GM12878 (cell line): Measurements from ENCODE around the gene LRP5. TPM values are rescaled to one million over a fixed set of nuclear protein-coding genes. Genes with fewer than 3 reads are reported as not detected.

Experiments
- ATF7 ChIP-seq: fragments of 450-650 bp; IDR thresholded peaks from 2 replicates; pipeline ENCODE4 v1.6.1; 2016; ENCODE audit warnings: low read depth, mild to moderate bottlenecking
- BHLHE40 ChIP-seq, 2 experiments: fragments of 450-650 bp in 1 of 2; IDR thresholded peaks; 2 replicates each; pipeline ENCODE4 v1.6.1; 2011 to 2017; ENCODE audit warnings: low read depth in 2 of 2, borderline replicate concordance in 1 of 2, improper control_type of control experiment in 1 of 2, low read length in 1 of 2, mild to moderate bottlenecking in 1 of 2
- CBFB ChIP-seq: IDR thresholded peaks from 2 replicates; pipeline ENCODE4 v1.6.1; 2016; ENCODE audit warnings: antibody characterized with exemption, low read depth
- CHD1 ChIP-seq: IDR thresholded peaks from 2 replicates; pipeline ENCODE4 v1.6.1; 2012; ENCODE audit warnings: low read depth, low read length, improper control_type of control experiment
- CHD2 ChIP-seq: IDR thresholded peaks from 2 replicates; pipeline ENCODE4 v1.6.1; 2011; ENCODE audit warnings: low read depth, low read length, improper control_type of control experiment, borderline replicate concordance
- EGR1 ChIP-seq, 2 experiments: IDR thresholded peaks; 1 replicate in 1 of 2; 2 replicates in 1 of 2; pipeline ENCODE4 v1.6.1; 2011 to 2012; ENCODE audit warnings: low read depth in 2 of 2, low read length in 2 of 2, borderline replicate concordance in 1 of 2, mild to moderate bottlenecking in 1 of 2, moderate library complexity in 1 of 2
- EP300 ChIP-seq, 2 experiments: fragments of 150-350 bp in 1 of 2; IDR thresholded peaks; 2 replicates each; pipeline ENCODE4 v1.6.1; 2011 to 2012; ENCODE audit warnings: low read depth in 2 of 2, low read length in 2 of 2, borderline replicate concordance in 1 of 2, improper control_type of control experiment in 1 of 2, inconsistent platforms in 1 of 2; ENCODE audit not compliant: control insufficient read depth in 1 of 2
- FOXM1 ChIP-seq: IDR thresholded peaks from 2 replicates; pipeline ENCODE4 v1.6.1; 2012; ENCODE audit warnings: low read depth, mild to moderate bottlenecking, inconsistent platforms, low read length, moderate library complexity
- HCFC1 ChIP-seq: fragments of 150-350 bp; IDR thresholded peaks from 2 replicates; pipeline ENCODE4 v1.6.1; 2014; ENCODE audit warnings: low read length
- HDGF ChIP-seq: fragments of 450-650 bp; IDR thresholded peaks from 2 replicates; pipeline ENCODE4 v1.6.1; 2016; ENCODE audit warnings: antibody characterized with exemption
- IKZF1 ChIP-seq: fragments of 450-650 bp; conservative IDR thresholded peaks from 2 replicates; pipeline ENCODE4 v1.6.1; 2017; ENCODE audit warnings: antibody characterized with exemption, mild to moderate bottlenecking
- IRF4 ChIP-seq: IDR thresholded peaks from 2 replicates; pipeline ENCODE4 v1.6.1; 2011; ENCODE audit warnings: low read depth, low read length
- MTA2 ChIP-seq: fragments of 450-650 bp; IDR thresholded peaks from 2 replicates; pipeline ENCODE4 v1.6.1; 2016; ENCODE audit warnings: low read depth, mild to moderate bottlenecking, moderate library complexity
- MXI1 ChIP-seq: fragments of 150-350 bp; IDR thresholded peaks from 2 replicates; pipeline ENCODE4 v1.6.1; 2011; ENCODE audit warnings: low read depth, mild to moderate bottlenecking, inconsistent platforms, low read length, improper control_type of control experiment
- MYB ChIP-seq: fragments of 150-350 bp; IDR thresholded peaks from 2 replicates; pipeline ENCODE4 v1.6.1; 2014; ENCODE audit warnings: mild to moderate bottlenecking, low read depth, low read length, borderline replicate concordance
- NR2C2 ChIP-seq: IDR thresholded peaks from 2 replicates; pipeline ENCODE4 v1.6.1; 2011; ENCODE audit warnings: borderline replicate concordance, low read depth; ENCODE audit not compliant: control insufficient read depth, insufficient read length
- NRF1 ChIP-seq: conservative IDR thresholded peaks from 2 replicates; pipeline ENCODE4 v1.6.1; 2011; ENCODE audit warnings: mild to moderate bottlenecking, low read depth, low read length, improper control_type of control experiment
- PAX8 ChIP-seq: fragments of 450-650 bp; IDR thresholded peaks from 2 replicates; pipeline ENCODE4 v1.6.1; 2017; ENCODE audit warnings: mild to moderate bottlenecking, moderate library complexity
- POLR2AphosphoS2 ChIP-seq: IDR thresholded peaks from 2 replicates; pipeline ENCODE4 v1.6.1; 2011; ENCODE audit warnings: low read depth, mild to moderate bottlenecking, low read length, improper control_type of control experiment, moderate library complexity
- POLR2AphosphoS5 ChIP-seq: IDR thresholded peaks from 2 replicates; pipeline ENCODE4 v1.6.1; 2011; ENCODE audit warnings: mild to moderate bottlenecking, low read length, inconsistent platforms
- RUNX3 ChIP-seq: IDR thresholded peaks from 2 replicates; pipeline ENCODE4 v1.6.1; 2012; ENCODE audit warnings: low read length, inconsistent platforms
- SMAD5 ChIP-seq: IDR thresholded peaks from 2 replicates; pipeline ENCODE4 v1.6.1; 2016; ENCODE audit warnings: antibody characterized with exemption, low read depth
- SMARCA5 ChIP-seq: fragments of 450-650 bp; IDR thresholded peaks from 2 replicates; pipeline ENCODE4 v1.6.1; 2017; ENCODE audit warnings: mild to moderate bottlenecking
- SP1 ChIP-seq: IDR thresholded peaks from one replicate; pipeline ENCODE4 v1.6.1; 2011; ENCODE audit warnings: low read depth, low read length
- SPI1 ChIP-seq: IDR thresholded peaks from 2 replicates; pipeline ENCODE4 v1.6.1; 2011; ENCODE audit warnings: low read depth, mild to moderate bottlenecking, low read length, moderate library complexity, borderline replicate concordance; ENCODE audit not compliant: insufficient read depth
- SRF ChIP-seq, 2 experiments: IDR thresholded peaks; 2 replicates each; pipeline ENCODE4 v1.6.1; 2011; ENCODE audit warnings: low read depth in 2 of 2, low read length in 2 of 2, mild to moderate bottlenecking in 1 of 2, moderate library complexity in 1 of 2
- ZNF207 ChIP-seq: fragments of 450-650 bp; IDR thresholded peaks from 2 replicates; pipeline ENCODE4 v1.6.1; 2014; ENCODE audit warnings: antibody characterized with exemption, mild to moderate bottlenecking, borderline replicate concordance
- polyA plus RNA-seq, 11 experiments: library from polyadenylated mRNA; depleted of rRNA in 4 of 11; unstranded in 6 of 11; stranded (reverse) in 5 of 11; fragments of >200 nt; fragmentation: Nextera tagmentation in 4 of 11; fragmentation: Illumina TruSeq in 1 of 11; extraction: Ambion mirVana in 4 of 11; extraction: Trizol in 1 of 11; gene quantifications; 1 replicate in 1 of 11; 2 replicates in 10 of 11; pipeline versions ENCODE4 v1.2.1 to v1.2.3, GENCODE V29; 2011 to 2016; ENCODE audit warnings: inconsistent platforms in 2 of 11, missing spikeins in 2 of 11, low read depth in 1 of 11
- total RNA-seq, 4 experiments: library from RNA; depleted of rRNA in 3 of 4; stranded (reverse); fragments of >200 nt in 3 of 4; fragmentation: Illumina TruSeq in 1 of 4; extraction: Trizol in 1 of 4; gene quantifications; 2 replicates each; pipeline versions ENCODE4 v1.2.1 to v1.2.3, GENCODE V29; 2013 to 2021
- TF ChIP-seq, protein P1 (sequence below): fragments of 450-650 bp; IDR thresholded peaks from 2 replicates; pipeline ENCODE4 v1.6.1; 2018; ENCODE audit warnings: mild to moderate bottlenecking, low read depth, moderate library complexity; ENCODE audit not compliant: partially characterized antibody

The LRP5 gene
- total and polyA plus RNA-seq, 10 of the 15 experiments (the other 5 are each of a cell fraction or from before 2014, with no cell fraction given), result 0.37 to 34.0 (median 6.6) TPM

- no peak for TF ChIP-seq SPI1
- TF ChIP-seq SRF (IDR thresholded peaks at IDR 0.05; ENCODE audit: low read depth in 2 of 2, low read length in 2 of 2), result no peak
- no peak for TF ChIP-seq NRF1
- TF ChIP-seq NR2C2, result no peak
- TF ChIP-seq RUNX3, result peak; percentile 84
- peak; percentile 45; the same call in 1 of the 2 replicates for TF ChIP-seq MTA2
- no peak for TF ChIP-seq CHD1
- no peak for TF ChIP-seq POLR2AphosphoS5
- no peak for TF ChIP-seq SMARCA5
- no peak for TF ChIP-seq ZNF207
- TF ChIP-seq PAX8, result no peak
- TF ChIP-seq POLR2AphosphoS2, result no peak
- TF ChIP-seq EP300 (IDR thresholded peaks at IDR 0.05; ENCODE audit: borderline replicate concordance in 1 of 2, control insufficient read depth in 1 of 2, low read depth in 2 of 2, low read length in 2 of 2), result no peak
- TF ChIP-seq SP1, result no peak
- TF ChIP-seq CHD2, result no peak
- no peak for TF ChIP-seq MYB
- peak; percentile 75 for TF ChIP-seq IKZF1
- peak in 1 of 2 experiments; percentile 39; a peak in 1 of 3 replicates for TF ChIP-seq EGR1 (IDR thresholded peaks at IDR 0.05; ENCODE audit: borderline replicate concordance in 1 of 2, low read depth in 2 of 2, low read length in 2 of 2)
- TF ChIP-seq BHLHE40 (IDR thresholded peaks at IDR 0.05; ENCODE audit: borderline replicate concordance in 1 of 2, low read depth in 2 of 2, low read length in 1 of 2), result peak in 1 of 2 experiments; percentile 26; a peak in 1 of 4 replicates
- no peak for TF ChIP-seq HCFC1
- TF ChIP-seq HDGF, result peak; percentile 93
- TF ChIP-seq ATF7, result peak; percentile 56
- TF ChIP-seq SMAD5, result no peak
- TF ChIP-seq CBFB, result no peak
- TF ChIP-seq, protein P1, sequence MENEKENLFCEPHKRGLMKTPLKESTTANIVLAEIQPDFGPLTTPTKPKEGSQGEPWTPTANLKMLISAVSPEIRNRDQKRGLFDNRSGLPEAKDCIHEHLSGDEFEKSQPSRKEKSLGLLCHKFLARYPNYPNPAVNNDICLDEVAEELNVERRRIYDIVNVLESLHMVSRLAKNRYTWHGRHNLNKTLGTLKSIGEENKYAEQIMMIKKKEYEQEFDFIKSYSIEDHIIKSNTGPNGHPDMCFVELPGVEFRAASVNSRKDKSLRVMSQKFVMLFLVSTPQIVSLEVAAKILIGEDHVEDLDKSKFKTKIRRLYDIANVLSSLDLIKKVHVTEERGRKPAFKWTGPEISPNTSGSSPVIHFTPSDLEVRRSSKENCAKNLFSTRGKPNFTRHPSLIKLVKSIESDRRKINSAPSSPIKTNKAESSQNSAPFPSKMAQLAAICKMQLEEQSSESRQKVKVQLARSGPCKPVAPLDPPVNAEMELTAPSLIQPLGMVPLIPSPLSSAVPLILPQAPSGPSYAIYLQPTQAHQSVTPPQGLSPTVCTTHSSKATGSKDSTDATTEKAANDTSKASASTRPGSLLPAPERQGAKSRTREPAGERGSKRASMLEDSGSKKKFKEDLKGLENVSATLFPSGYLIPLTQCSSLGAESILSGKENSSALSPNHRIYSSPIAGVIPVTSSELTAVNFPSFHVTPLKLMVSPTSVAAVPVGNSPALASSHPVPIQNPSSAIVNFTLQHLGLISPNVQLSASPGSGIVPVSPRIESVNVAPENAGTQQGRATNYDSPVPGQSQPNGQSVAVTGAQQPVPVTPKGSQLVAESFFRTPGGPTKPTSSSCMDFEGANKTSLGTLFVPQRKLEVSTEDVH, result no peak
- no peak for TF ChIP-seq MXI1
- no peak for TF ChIP-seq FOXM1
- TF ChIP-seq IRF4, result no peak
Observed at GRCh38 chr11:68471360-68472340, 159.3 kb downstream of the LRP5 start (continued).
